ENCODE data around the gene ZSCAN10.
A peak's percentile ranks its signal among the peaks of the same experiment; 100 is the strongest.

The ZSCAN10 gene

GRCh38 chr16:3045758-3046640 lies 53.1 kb downstream of the ZSCAN10 start, which contains the start of gene MMP25:
Gene MMP25 (plus strand): TSS chr16:3046561. CDS start chr16:3046918, 357 bp downstream.
- no peaks in the 10 kb centered on the region for H3K9me3 ChIP-seq (ENCODE audit: control insufficient read depth, low read length)
- peaks cover 16% of the 10 kb centered on the region for H3K4me1 ChIP-seq (ENCODE audit: control insufficient read depth, insufficient read depth, low read length, poor library complexity, severe bottlenecking)
- DNase-seq, result no peak
- H3K27me3 ChIP-seq (replicated peaks; ENCODE audit: control insufficient read depth, insufficient read depth, low read length, poor library complexity, severe bottlenecking), result peaks cover 27% of the 10 kb centered on the region
- no peak within 1 kb of the TSS for H3K27ac ChIP-seq (ENCODE audit: insufficient read depth, low read length, poor library complexity, severe bottlenecking)
- H3K36me3 ChIP-seq (ENCODE audit: control insufficient read depth, insufficient read depth, low read length), result no peaks in the 10 kb centered on the region
- peak within 1 kb of the TSS; percentile 68 for H3K4me3 ChIP-seq (ENCODE audit: insufficient read depth, low read depth, low read length, poor library complexity, severe bottlenecking)

GRCh38 chr16:3044708-3045107 lies 54.4 kb downstream of the ZSCAN10 start:
- Histone ChIP-seq H3K36me3 (ENCODE audit: control insufficient read depth, insufficient read depth, low read length) (no peaks in the 10 kb centered on the region), H3K9me3 (ENCODE audit: control insufficient read depth, low read length) (no peaks in the 10 kb centered on the region), H3K4me3 (ENCODE audit: insufficient read depth, low read depth, low read length, poor library complexity, severe bottlenecking) (no peak overlapping the region), H3K27me3 (replicated peaks; ENCODE audit: control insufficient read depth, insufficient read depth, low read length, poor library complexity, severe bottlenecking) (peaks cover 32% of the 10 kb centered on the region), H3K4me1 (ENCODE audit: control insufficient read depth, insufficient read depth, low read length, poor library complexity, severe bottlenecking) (peaks cover 16% of the 10 kb centered on the region), H3K27ac (ENCODE audit: insufficient read depth, low read length, poor library complexity, severe bottlenecking) (no peak overlapping the region)
- no peak for DNase-seq

- H3K4me1 ChIP-seq (ENCODE audit: control insufficient read depth, insufficient read depth, low read length, poor library complexity, severe bottlenecking), result peaks cover 16% of the 10 kb centered on the region
- H3K27ac ChIP-seq (ENCODE audit: insufficient read depth, low read length, poor library complexity, severe bottlenecking), result no peak overlapping the region
- H3K9me3 ChIP-seq (ENCODE audit: control insufficient read depth, low read length), result no peaks in the 10 kb centered on the region
- H3K36me3 ChIP-seq (ENCODE audit: control insufficient read depth, insufficient read depth, low read length), result no peaks in the 10 kb centered on the region
- no peak for DNase-seq
- peaks cover 47% of the 10 kb centered on the region for H3K27me3 ChIP-seq (replicated peaks; ENCODE audit: control insufficient read depth, insufficient read depth, low read length, poor library complexity, severe bottlenecking)
- H3K4me3 ChIP-seq (ENCODE audit: insufficient read depth, low read depth, low read length, poor library complexity, severe bottlenecking), result no peak overlapping the region
These were observed 56.7 kb downstream of the ZSCAN10 start for GRCh38 chr16:3042376-3042775.

GRCh38 chr16:3038896-3039295 lies 60.2 kb downstream of the ZSCAN10 start:
- H3K27ac ChIP-seq (ENCODE audit: insufficient read depth, low read length, poor library complexity, severe bottlenecking), result no peak overlapping the region
- DNase-seq, result no peak
- H3K4me3 ChIP-seq (ENCODE audit: insufficient read depth, low read depth, low read length, poor library complexity, severe bottlenecking), result no peak overlapping the region
- peaks cover 14% of the 10 kb centered on the region for H3K4me1 ChIP-seq (ENCODE audit: control insufficient read depth, insufficient read depth, low read length, poor library complexity, severe bottlenecking)
- H3K9me3 ChIP-seq (ENCODE audit: control insufficient read depth, low read length), result no peaks in the 10 kb centered on the region
- H3K27me3 ChIP-seq (replicated peaks; ENCODE audit: control insufficient read depth, insufficient read depth, low read length, poor library complexity, severe bottlenecking), result peaks cover 54% of the 10 kb centered on the region
- H3K36me3 ChIP-seq (ENCODE audit: control insufficient read depth, insufficient read depth, low read length), result no peaks in the 10 kb centered on the region
